Panc1 (cell line): Measurements from ENCODE around the gene IDUA. TPM values are rescaled to one million over a fixed set of nuclear protein-coding genes. Genes with fewer than 3 reads are reported as not detected.

Experiments used
- ATAC-seq: fragments of 200-7000 bp; cut with Tn5 transposase; 2 replicates; pipeline ENCODE4 v1.9.1; 2020; ENCODE audit warnings: mild to moderate bottlenecking, moderate library complexity
- BruUV-seq: library from RNA; stranded (reverse); fragments of 400-500 nt; replicated peaks from 2 replicates; lab custom pipeline; 2021; lab: Mats Ljungman, UMichigan
- CTCF ChIA-PET: fragments of 300-600 bp; sonication (Branson Sonifier 250); formaldehyde crosslinking; loops from one replicate; lab custom pipeline; 2022; ENCODE audit warnings: antibody characterized with exemption; lab: Charles Lee
- POLR2A ChIA-PET: fragments of 300-600 bp; sonication (Branson Sonifier 250); formaldehyde crosslinking; loops from one replicate; lab custom pipeline; 2022; ENCODE audit warnings: antibody characterized with exemption; lab: Charles Lee
- DNase-seq: peaks from one replicate; pipeline ENCODE4 v3.0.0-alpha.2; 2010; ENCODE audit warnings: low read depth, low spot score
- H3K27ac ChIP-seq: 2 replicates; pipeline ENCODE4 v1.5.1; 2011; ENCODE audit warnings: mild to moderate bottlenecking, low read length, inconsistent platforms
- H3K27me3 ChIP-seq: fragments of 200-500 bp; sonication (Bioruptor generic); 2 replicates; pipeline ENCODE4 v1.6.0; 2014; ENCODE audit warnings: low read length, inconsistent platforms; ENCODE audit not compliant: control insufficient read depth, insufficient read depth
- H3K36me3 ChIP-seq: fragments of 200-500 bp; sonication (Bioruptor generic); 2 replicates; pipeline ENCODE4 v1.5.1; 2014; ENCODE audit warnings: inconsistent platforms, mild to moderate bottlenecking, low read length, moderate library complexity; ENCODE audit not compliant: control insufficient read depth, insufficient read depth
- H3K4me1 ChIP-seq: 2 replicates; pipeline ENCODE4 v1.5.1; 2011; ENCODE audit warnings: inconsistent platforms, mild to moderate bottlenecking, low read length, moderate library complexity; ENCODE audit not compliant: control insufficient read depth, insufficient read depth
- H3K4me3 ChIP-seq, 2 experiments: 2 replicates each; pipeline ENCODE4 v1.5.1; 2011 to 2012; ENCODE audit warnings: low read depth in 2 of 2, low read length in 2 of 2, mild to moderate bottlenecking in 2 of 2, inconsistent platforms in 1 of 2, moderate library complexity in 1 of 2
- H3K9me3 ChIP-seq: fragments of 200-500 bp; sonication (Bioruptor generic); 2 replicates; pipeline ENCODE4 v1.5.1; 2014; ENCODE audit warnings: low read depth, mild to moderate bottlenecking, inconsistent platforms, low read length, moderate library complexity; ENCODE audit not compliant: control insufficient read depth, insufficient read depth
- CTCF ChIP-seq: fragments of 450-650 bp; IDR thresholded peaks from 2 replicates; pipeline ENCODE4 v1.5.1; 2017; ENCODE audit warnings: mild to moderate bottlenecking
- POLR2AphosphoS5 ChIP-seq: IDR thresholded peaks from 2 replicates; pipeline ENCODE4 v1.6.1; 2012; ENCODE audit warnings: mild to moderate bottlenecking, low read depth, low read length, moderate library complexity
- REST ChIP-seq, 2 experiments: IDR thresholded peaks; 2 replicates each; pipeline ENCODE4 v1.6.1; 2011 to 2012; ENCODE audit warnings: low read depth in 2 of 2, control low read depth in 1 of 2, low read length in 1 of 2, mild to moderate bottlenecking in 1 of 2, moderate library complexity in 1 of 2; ENCODE audit not compliant: insufficient read depth in 1 of 2
- SIN3A ChIP-seq: IDR thresholded peaks from 2 replicates; pipeline ENCODE4 v1.6.1; 2012; ENCODE audit warnings: low read depth, mild to moderate bottlenecking, low read length, moderate library complexity, borderline replicate concordance; ENCODE audit not compliant: insufficient read depth
- TCF7L2 ChIP-seq: IDR thresholded peaks from 2 replicates; pipeline ENCODE4 v1.6.1; 2011; ENCODE audit warnings: mild to moderate bottlenecking, low read depth, low read length, inconsistent platforms
- in situ Hi-C: cut with HindIII; loops from 2 replicates; pipeline ENCODE4 v1.10.0; 2016; ENCODE audit warnings: low sequenced_read_pairs, low pct_unique_long_range_greater_than_20kb
- intact Hi-C: fragments of 100-400 bp; cut with micrococcal nuclease; formaldehyde crosslinking; loops from one replicate; pipeline ENCODE4 v1.10.0; 2022; ENCODE audit not compliant: unreplicated experiment
- total RNA-seq: library from RNA; stranded (reverse); gene quantifications from one replicate; pipeline ENCODE4 v1.2.1, GENCODE V29; 2021; ENCODE audit not compliant: unreplicated experiment

IDUA gene
- total RNA-seq, 1 experiment from 2014 or later, result 30.6 TPM

- in situ Hi-C loops, result no loop called here
- Histone ChIP-seq H3K36me3 (no peaks in the 10 kb centered on the region), H3K4me1 (peaks cover 5% of the 10 kb centered on the region), H3K4me3 (peak overlapping the region; percentile 61 to 67), H3K27ac (peak overlapping the region; percentile 72), H3K27me3 (no peaks in the 10 kb centered on the region), H3K9me3 (no peaks in the 10 kb centered on the region)
- intact Hi-C loops, result no loop called here
- TF ChIP-seq SIN3A (no peak), TCF7L2 (no peak), POLR2AphosphoS5 (no peak), CTCF (no peak), REST (IDR thresholded peaks at IDR 0.05; ENCODE audit: insufficient read depth in 1 of 2, low read depth in 2 of 2, low read length in 1 of 2) (no peak)
- DNase-seq, result no peak
- ATAC-seq, result no peak
- CTCF ChIA-PET, result interaction anchor here (0.6 kb wide), 1 partner anchor 216 kb away, joined by 3 read pairs; no protein-coding TSS in a partner anchor
- POLR2A ChIA-PET, result no interaction called here
- no TSS peak for BruUV-seq
Measured at GRCh38 chr4:986428-986878, 391 bp upstream of the IDUA start.

GRCh38 chr4:987624-988513 is 1.0 kb downstream of the IDUA start:
- ChIA-PET CTCF (interaction anchor here (0.7 kb wide), 1 partner anchor 52 kb away, joined by 3 read pairs; no protein-coding TSS in a partner anchor), POLR2A (interaction anchor here (0.5 to 1.2 kb wide), 2 partner anchors 23 to 58 kb away, joined by 5 to 10 read pairs; partner anchors contain the start of gene FGFRL1)
- TF ChIP-seq REST (IDR thresholded peaks at IDR 0.05; ENCODE audit: insufficient read depth in 1 of 2, low read depth in 2 of 2, low read length in 1 of 2) (no peak), POLR2AphosphoS5 (no peak), SIN3A (no peak)
- Histone ChIP-seq H3K4me1 (peaks cover 12% of the 10 kb centered on the region), H3K4me3 (peak overlapping the region; percentile 61 to 67), H3K27ac (no peak overlapping the region; the same call in 1 of the 2 replicates), H3K36me3 (no peaks in the 10 kb centered on the region), H3K9me3 (no peaks in the 10 kb centered on the region), H3K27me3 (no peaks in the 10 kb centered on the region)
- ATAC-seq (no peak), DNase-seq (no peak)
- intact Hi-C loops, result no loop called here
- no TSS peak for BruUV-seq
- in situ Hi-C loops, result no loop called here
